DND-41 (cell line): Measurements from ENCODE around the gene COPS8.

Source experiments
- ATAC-seq: fragments of 200-7000 bp; cut with Tn5 transposase; 3 replicates; pipeline ENCODE4 v1.9.1; 2021; ENCODE audit warnings: low read depth; ENCODE audit not compliant: insufficient read depth
- DNase-seq: peaks from one replicate; pipeline ENCODE4 v3.0.0-alpha.2; 2020
- H2AFZ ChIP-seq: 2 replicates; pipeline ENCODE4 v1.6.0; 2012; ENCODE audit warnings: low read depth, low read length
- H3K27ac ChIP-seq: 2 replicates; pipeline ENCODE4 v1.5.1; 2012; ENCODE audit warnings: low read length, inconsistent platforms
- H3K27me3 ChIP-seq: fragments of 200-600 bp; sonication (generic); 2 replicates; pipeline ENCODE4 v1.6.0; 2012; ENCODE audit warnings: low read length, mild to moderate bottlenecking, inconsistent platforms; ENCODE audit not compliant: insufficient read depth, poor library complexity
- H3K36me3 ChIP-seq: 2 replicates; pipeline ENCODE4 v1.5.1; 2012; ENCODE audit warnings: low read length, inconsistent platforms; ENCODE audit not compliant: insufficient read depth
- H3K4me1 ChIP-seq: 2 replicates; pipeline ENCODE4 v1.5.1; 2012; ENCODE audit warnings: mild to moderate bottlenecking, low read length; ENCODE audit not compliant: insufficient read depth
- H3K4me2 ChIP-seq: 2 replicates; pipeline ENCODE4 v1.6.0; 2012; ENCODE audit warnings: mild to moderate bottlenecking, moderate library complexity, low read length, inconsistent platforms; ENCODE audit not compliant: insufficient read depth
- H3K4me3 ChIP-seq, 2 experiments: fragments of 200-600 bp in 1 of 2; shearing (Covaris generic) in 1 of 2; 2 replicates each; pipeline ENCODE4 v1.5.1; 2012 to 2016; ENCODE audit warnings: inconsistent platforms in 2 of 2, low read length in 2 of 2, mild to moderate bottlenecking in 2 of 2, low read depth in 1 of 2, moderate library complexity in 1 of 2
- H3K79me2 ChIP-seq: 2 replicates; pipeline ENCODE4 v1.6.0; 2012; ENCODE audit warnings: low read length, inconsistent platforms; ENCODE audit not compliant: insufficient read depth
- H3K9ac ChIP-seq: 2 replicates; pipeline ENCODE4 v1.6.0; 2012; ENCODE audit warnings: low read depth, mild to moderate bottlenecking, inconsistent platforms, low read length, moderate library complexity
- H3K9me3 ChIP-seq: 2 replicates; pipeline ENCODE4 v1.5.1; 2012; ENCODE audit warnings: low read length, moderate library complexity, mild to moderate bottlenecking, inconsistent platforms; ENCODE audit not compliant: insufficient read depth, severe bottlenecking
- H4K20me1 ChIP-seq: 2 replicates; pipeline ENCODE4 v1.6.0; 2012; ENCODE audit warnings: low read length; ENCODE audit not compliant: insufficient read depth
- EZH2 ChIP-seq: IDR thresholded peaks from 3 replicates; pipeline ENCODE4 v1.6.1; 2012; ENCODE audit warnings: borderline replicate concordance, low read depth, mild to moderate bottlenecking, moderate library complexity, low read length, inconsistent platforms; ENCODE audit not compliant: severe bottlenecking
- TF ChIP-seq, protein P1 (sequence below): IDR thresholded peaks from 2 replicates; pipeline ENCODE4 v1.5.1; 2012; ENCODE audit warnings: borderline replicate concordance, low read length, moderate library complexity, mild to moderate bottlenecking; ENCODE audit not compliant: poor library complexity, severe bottlenecking; ENCODE audit errors: extremely low read depth

The COPS8 gene

DNA sequence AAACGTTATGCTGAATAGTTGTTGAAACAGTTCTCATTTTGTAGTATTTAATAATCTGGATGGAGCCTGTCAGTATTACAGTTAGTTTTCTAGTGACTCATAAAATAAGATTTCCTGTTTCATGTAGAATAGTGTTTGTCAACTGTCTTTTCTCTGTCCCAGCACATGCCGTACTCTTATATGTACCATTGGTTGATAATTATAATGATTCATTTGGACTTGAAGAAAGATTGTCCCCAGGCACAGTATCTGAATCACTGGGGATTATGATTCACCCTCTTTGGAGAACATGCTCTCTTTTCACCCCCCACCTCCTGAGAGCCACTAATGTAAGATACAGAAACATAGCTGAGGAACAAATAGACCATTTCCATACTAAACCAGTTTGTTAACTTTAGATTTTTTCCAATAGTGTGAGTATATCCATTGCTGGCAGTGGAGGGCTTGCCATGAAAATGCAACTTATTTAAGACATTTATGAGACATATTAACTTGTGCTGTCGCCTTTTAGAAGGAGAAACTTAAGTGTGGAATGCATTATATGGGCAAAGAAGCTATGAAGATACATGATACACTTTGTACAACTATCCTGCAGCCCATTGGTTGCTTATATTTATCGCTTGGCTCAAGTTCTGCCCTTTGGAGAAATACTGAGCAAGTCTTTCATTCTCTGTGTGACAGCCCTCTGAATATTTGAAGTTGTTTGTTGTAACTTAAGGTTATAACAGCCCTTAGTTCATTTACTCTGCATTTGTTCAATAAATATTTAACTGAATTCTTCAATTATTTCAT, 12.4 kb downstream of the COPS8 start:
- Histone ChIP-seq H3K9me3 (no peaks in the 10 kb centered on the region), H3K27me3 (no peaks in the 10 kb centered on the region), H4K20me1 (peaks cover 5% of the 10 kb centered on the region; the same call in 1 of the 2 replicates), H3K4me2 (no peak overlapping the region), H3K79me2 (peaks cover 6% of the 10 kb centered on the region; the same call in 1 of the 2 replicates), H3K36me3 (peaks cover 86% of the 10 kb centered on the region), H3K9ac (no peak overlapping the region), H2AFZ (no peak overlapping the region), H3K27ac (no peak overlapping the region), H3K4me1 (no peaks in the 10 kb centered on the region), H3K4me3 (no peak overlapping the region)
- ATAC-seq, result no peak
- DNase-seq, result no peak
- TF ChIP-seq EZH2, result no peak
- TF ChIP-seq, protein P1, sequence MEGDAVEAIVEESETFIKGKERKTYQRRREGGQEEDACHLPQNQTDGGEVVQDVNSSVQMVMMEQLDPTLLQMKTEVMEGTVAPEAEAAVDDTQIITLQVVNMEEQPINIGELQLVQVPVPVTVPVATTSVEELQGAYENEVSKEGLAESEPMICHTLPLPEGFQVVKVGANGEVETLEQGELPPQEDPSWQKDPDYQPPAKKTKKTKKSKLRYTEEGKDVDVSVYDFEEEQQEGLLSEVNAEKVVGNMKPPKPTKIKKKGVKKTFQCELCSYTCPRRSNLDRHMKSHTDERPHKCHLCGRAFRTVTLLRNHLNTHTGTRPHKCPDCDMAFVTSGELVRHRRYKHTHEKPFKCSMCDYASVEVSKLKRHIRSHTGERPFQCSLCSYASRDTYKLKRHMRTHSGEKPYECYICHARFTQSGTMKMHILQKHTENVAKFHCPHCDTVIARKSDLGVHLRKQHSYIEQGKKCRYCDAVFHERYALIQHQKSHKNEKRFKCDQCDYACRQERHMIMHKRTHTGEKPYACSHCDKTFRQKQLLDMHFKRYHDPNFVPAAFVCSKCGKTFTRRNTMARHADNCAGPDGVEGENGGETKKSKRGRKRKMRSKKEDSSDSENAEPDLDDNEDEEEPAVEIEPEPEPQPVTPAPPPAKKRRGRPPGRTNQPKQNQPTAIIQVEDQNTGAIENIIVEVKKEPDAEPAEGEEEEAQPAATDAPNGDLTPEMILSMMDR, result no peak

DNA sequence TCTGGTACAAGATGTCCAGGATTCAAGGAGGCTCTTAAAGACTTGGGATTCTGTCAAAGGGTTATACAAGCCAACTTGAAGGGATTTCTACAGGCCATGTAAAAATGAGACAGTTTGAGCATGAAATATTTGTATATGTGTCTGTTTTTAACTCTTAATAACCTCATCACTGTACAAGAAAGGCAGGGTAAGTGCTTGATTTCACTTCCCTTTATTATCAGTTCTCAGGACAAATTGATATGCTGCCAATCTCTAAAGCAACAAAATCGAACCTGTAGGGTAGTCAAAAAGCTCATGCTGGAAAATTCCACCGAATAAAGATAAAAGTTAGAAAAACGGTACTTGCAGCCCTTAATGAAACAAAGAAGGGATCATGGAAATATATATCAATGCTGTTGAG, 14.1 kb downstream of the COPS8 start:
- Histone ChIP-seq H2AFZ (no peak overlapping the region), H3K36me3 (peaks cover 72% of the 10 kb centered on the region), H3K9me3 (no peaks in the 10 kb centered on the region), H3K27ac (no peak overlapping the region), H3K4me1 (no peaks in the 10 kb centered on the region), H3K9ac (no peak overlapping the region), H3K4me2 (no peak overlapping the region), H3K27me3 (no peaks in the 10 kb centered on the region), H3K79me2 (no peaks in the 10 kb centered on the region), H3K4me3 (no peak overlapping the region), H4K20me1 (no peaks in the 10 kb centered on the region)
- DNase-seq (no peak), ATAC-seq (no peak)
- TF ChIP-seq EZH2, result no peak
- TF ChIP-seq, protein P1, result no peak

DNA sequence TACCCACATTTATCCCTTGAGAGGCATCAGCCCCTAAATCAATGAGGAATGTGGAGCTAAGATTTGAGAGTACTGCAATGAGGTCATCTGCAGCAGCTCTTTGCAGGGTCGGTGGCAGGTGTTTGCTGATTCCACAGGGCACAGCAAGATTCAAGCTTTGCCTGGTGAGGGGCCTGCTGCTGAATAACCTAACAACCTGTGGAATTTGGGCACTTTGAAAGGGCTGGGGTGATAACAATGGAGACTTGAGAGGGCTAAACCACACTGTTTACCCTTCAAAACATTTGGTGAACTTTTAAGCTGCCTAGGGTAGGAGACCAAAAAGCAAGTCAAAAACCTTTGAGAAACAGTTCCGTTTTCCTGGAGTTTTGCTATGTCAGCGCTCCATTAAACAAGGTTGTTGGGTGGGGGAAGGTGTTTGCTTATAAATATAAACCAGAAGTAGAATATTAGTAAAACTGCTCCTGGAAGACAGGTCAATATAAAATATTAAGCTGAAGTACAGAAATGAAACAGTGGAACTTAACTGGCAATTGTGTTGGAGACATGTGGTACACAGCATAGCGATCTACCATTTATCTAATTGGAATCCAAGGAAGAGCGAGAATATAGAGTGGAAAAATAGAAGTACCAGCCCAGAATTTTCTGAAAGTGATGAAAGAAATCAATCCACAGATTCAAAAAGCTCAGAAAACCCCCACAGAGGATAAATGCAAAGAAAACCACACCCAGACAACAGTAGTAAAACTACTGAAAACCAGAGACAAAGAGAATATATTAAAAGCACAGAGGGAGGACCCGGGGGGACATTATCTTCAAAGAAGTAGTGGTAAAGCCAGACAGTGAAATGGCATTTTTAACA, 15.7 kb downstream of the COPS8 start:
- Histone ChIP-seq H3K36me3 (peaks cover 57% of the 10 kb centered on the region), H3K27ac (no peak overlapping the region), H2AFZ (no peak overlapping the region), H3K4me3 (no peak overlapping the region), H3K27me3 (no peaks in the 10 kb centered on the region), H3K4me1 (no peaks in the 10 kb centered on the region), H3K4me2 (no peak overlapping the region), H3K9me3 (no peaks in the 10 kb centered on the region), H4K20me1 (no peaks in the 10 kb centered on the region), H3K79me2 (no peaks in the 10 kb centered on the region), H3K9ac (no peak overlapping the region)
- DNase-seq, result no peak
- no peak for TF ChIP-seq EZH2
- TF ChIP-seq, protein P1, result no peak
- ATAC-seq, result no peak
